ENCODE measurements around the gene CNNM4.

DNA sequence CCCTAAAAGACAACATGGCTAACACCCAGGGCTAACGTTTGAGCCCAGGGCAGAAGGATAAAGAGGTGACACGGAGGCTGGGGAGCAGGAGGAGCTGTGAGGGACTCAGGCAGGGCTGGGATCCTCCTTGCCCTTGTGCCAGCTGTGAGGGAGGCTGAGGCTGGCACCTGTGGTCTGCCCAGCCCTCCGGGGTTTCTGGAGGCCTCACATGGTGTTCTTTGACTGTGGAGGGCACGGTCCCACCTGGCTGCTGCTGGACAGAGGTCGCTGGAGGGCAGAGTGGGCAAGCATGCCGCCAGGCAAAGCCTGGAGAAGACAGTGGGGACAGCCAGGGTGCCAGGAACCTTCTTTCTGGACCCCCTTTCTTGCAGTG lies 28.5 kb downstream of the CNNM4 start:
- TF ChIP-seq, protein P1, sequence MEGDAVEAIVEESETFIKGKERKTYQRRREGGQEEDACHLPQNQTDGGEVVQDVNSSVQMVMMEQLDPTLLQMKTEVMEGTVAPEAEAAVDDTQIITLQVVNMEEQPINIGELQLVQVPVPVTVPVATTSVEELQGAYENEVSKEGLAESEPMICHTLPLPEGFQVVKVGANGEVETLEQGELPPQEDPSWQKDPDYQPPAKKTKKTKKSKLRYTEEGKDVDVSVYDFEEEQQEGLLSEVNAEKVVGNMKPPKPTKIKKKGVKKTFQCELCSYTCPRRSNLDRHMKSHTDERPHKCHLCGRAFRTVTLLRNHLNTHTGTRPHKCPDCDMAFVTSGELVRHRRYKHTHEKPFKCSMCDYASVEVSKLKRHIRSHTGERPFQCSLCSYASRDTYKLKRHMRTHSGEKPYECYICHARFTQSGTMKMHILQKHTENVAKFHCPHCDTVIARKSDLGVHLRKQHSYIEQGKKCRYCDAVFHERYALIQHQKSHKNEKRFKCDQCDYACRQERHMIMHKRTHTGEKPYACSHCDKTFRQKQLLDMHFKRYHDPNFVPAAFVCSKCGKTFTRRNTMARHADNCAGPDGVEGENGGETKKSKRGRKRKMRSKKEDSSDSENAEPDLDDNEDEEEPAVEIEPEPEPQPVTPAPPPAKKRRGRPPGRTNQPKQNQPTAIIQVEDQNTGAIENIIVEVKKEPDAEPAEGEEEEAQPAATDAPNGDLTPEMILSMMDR (conservative IDR thresholded peaks at IDR 0.05; ENCODE audit: low read depth, low read length): no peak
- TF ChIP-seq EZH2 (IDR thresholded peaks at IDR 0.05; ENCODE audit: low read length, unreplicated experiment) (no peak), EZH2phosphoT487 (IDR thresholded peaks at IDR 0.05; ENCODE audit: borderline replicate concordance, low read length) (no peak)
